ENCODE results near the gene PGAM2. TPM values are rescaled to one million over a fixed set of nuclear protein-coding genes. Genes with fewer than 3 reads are reported as not detected.

Gene PGAM2
- total and polyA plus RNA-seq, 2 of the 13 experiments (the other 11 are each of a cell fraction or from before 2014, with no cell fraction given) = 0.22 TPM; not detected in 1

GRCh38 chr7:44066111-44066460 is 719 bp upstream of the PGAM2 start:
- no peak overlapping the region for H3K27ac ChIP-seq (ENCODE audit: extremely low read length, insufficient read depth, low read length)
- H3K27me3 ChIP-seq (ENCODE audit: control insufficient read depth in 1 of 2, insufficient read depth in 2 of 2, low read length in 2 of 2) = no peaks in the 10 kb centered on the region
- H3K36me3 ChIP-seq (replicated peaks in 1 of 2; ENCODE audit: control insufficient read depth in 1 of 2, insufficient read depth in 2 of 2, low read length in 2 of 2) = peaks cover 2 to 4% of the 10 kb centered on the region in 2 experiments; a peak in 2 of 5 replicates
- no peak overlapping the region for H2AFZ ChIP-seq (ENCODE audit: low read length)
- no peak overlapping the region for H3K4me2 ChIP-seq (ENCODE audit: low read depth, low read length)
- TF ChIP-seq POLR2G (IDR thresholded peaks at IDR 0.05; ENCODE audit: low read depth, low read length) (peak; percentile 14; the same call in 1 of the 2 replicates), CHD2 (IDR thresholded peaks at IDR 0.05; ENCODE audit: low read depth, low read length) (no peak), POLR2A (IDR thresholded peaks at IDR 0.05; ENCODE audit: insufficient read depth in 1 of 2, low read depth in 2 of 2, low read length in 2 of 2) (peak in 1 of 2 experiments; percentile 11; a peak in 1 of 4 replicates)
- ATAC-seq (no peak), DNase-seq (ENCODE audit: low spot score) (no peak), FAIRE-seq (no peak)
- H3K79me2 ChIP-seq (ENCODE audit: insufficient read depth, low read length) = no peaks in the 10 kb centered on the region
- H3K9ac ChIP-seq (ENCODE audit: insufficient read depth, low read depth, low read length) = no peak overlapping the region
- H3K9me3 ChIP-seq (ENCODE audit: low read length) = no peaks in the 10 kb centered on the region
- WGBS (ENCODE audit: low lambda C conversion rate) = 92% methylated on average over 5 of the region's 6 CpGs
- ChIA-PET POLR2A (interaction anchor here (1.2 kb wide), 1 partner anchor 22 kb away, joined by 3 read pairs; the partner anchor contains the start of gene DBNL), CTCF (ENCODE audit: low intra/inter-chr PET ratio, low total read pairs) (no interaction called here)
- BruUV-seq (replicated peaks) = no TSS peak
- peaks cover 68% of the 10 kb centered on the region for H3K4me1 ChIP-seq (ENCODE audit: insufficient read depth, low read length)
- intact Hi-C loops (cut with micrococcal nuclease; ENCODE audit: unreplicated experiment) (no loop called here), in situ Hi-C loops (cut with HindIII; ENCODE audit: extremely low pct_ligation_motif_present, low pct_unique_long_range_greater_than_20kb) (no loop called here)
- H4K20me1 ChIP-seq (ENCODE audit: insufficient read depth, low read length) = no peaks in the 10 kb centered on the region
- H3K4me3 ChIP-seq (replicated peaks in 1 of 3; ENCODE audit: insufficient read depth in 1 of 3, low read depth in 2 of 3, low read length in 3 of 3) = no peak overlapping the region

- Histone ChIP-seq H3K79me2 (ENCODE audit: insufficient read depth, low read length) (no peaks in the 10 kb centered on the region), H3K9ac (ENCODE audit: insufficient read depth, low read depth, low read length) (no peak overlapping the region), H4K20me1 (ENCODE audit: insufficient read depth, low read length) (no peaks in the 10 kb centered on the region), H3K4me3 (replicated peaks in 1 of 3; ENCODE audit: insufficient read depth in 1 of 3, low read depth in 2 of 3, low read length in 3 of 3) (no peak overlapping the region), H3K9me3 (ENCODE audit: low read length) (no peaks in the 10 kb centered on the region), H3K4me1 (ENCODE audit: insufficient read depth, low read length) (peaks cover 65% of the 10 kb centered on the region), H2AFZ (ENCODE audit: low read length) (no peak overlapping the region), H3K27me3 (ENCODE audit: control insufficient read depth in 1 of 2, insufficient read depth in 2 of 2, low read length in 2 of 2) (no peaks in the 10 kb centered on the region), H3K27ac (ENCODE audit: extremely low read length, insufficient read depth, low read length) (no peak overlapping the region), H3K36me3 (replicated peaks in 1 of 2; ENCODE audit: control insufficient read depth in 1 of 2, insufficient read depth in 2 of 2, low read length in 2 of 2) (peaks cover 8 to 13% of the 10 kb centered on the region in 2 experiments; a peak in 3 of 5 replicates), H3K4me2 (ENCODE audit: low read depth, low read length) (no peak overlapping the region)
- ATAC-seq (peak; percentile 6), FAIRE-seq (no peak), DNase-seq (ENCODE audit: low spot score) (no peak)
- intact Hi-C loops (cut with micrococcal nuclease; ENCODE audit: unreplicated experiment) (no loop called here), in situ Hi-C loops (cut with HindIII; ENCODE audit: extremely low pct_ligation_motif_present, low pct_unique_long_range_greater_than_20kb) (no loop called here)
- CTCF ChIA-PET (ENCODE audit: low intra/inter-chr PET ratio, low total read pairs) = no interaction called here
- POLR2A ChIA-PET = interaction anchor here (1.2 kb wide), 1 partner anchor 20 kb away, joined by 3 read pairs; the partner anchor contains the start of gene DBNL
- no TSS peak for BruUV-seq (replicated peaks)
- 62% methylated on average over 16 of the region's 33 CpGs for WGBS (ENCODE audit: low lambda C conversion rate)
- TF ChIP-seq ZNF687 (CRISPR knock-in tag; IDR thresholded peaks at IDR 0.05) (peak; percentile 20; the same call in 1 of the 2 replicates), RNF219 (CRISPR knock-in tag; IDR thresholded peaks at IDR 0.05) (no peak), POLR2A (IDR thresholded peaks at IDR 0.05; ENCODE audit: insufficient read depth in 1 of 2, low read depth in 2 of 2, low read length in 2 of 2) (0 out of 4 replicates have a peak, but pooled peaks of 1 of the 2 experiments have one; percentile 26), ISX (CRISPR knock-in tag; conservative IDR thresholded peaks at IDR 0.05) (no peak), RBM22 (optimal IDR thresholded peaks at IDR 0.05; ENCODE audit: low read length) (peak; percentile 50), ZFX (CRISPR knock-in tag; IDR thresholded peaks at IDR 0.05; ENCODE audit: low read depth) (peak; percentile 8; the same call in 1 of the 2 replicates), AGO1 (IDR thresholded peaks at IDR 0.05; ENCODE audit: low read depth, low read length, poor library complexity, severe bottlenecking) (peak; percentile 95), REPIN1 (CRISPR knock-in tag; IDR thresholded peaks at IDR 0.05; ENCODE audit: borderline replicate concordance, low read depth) (0 out of 2 replicates have a peak, but pooled peaks have one; percentile 30)
Observed at GRCh38 chr7:44064791-44065430, 456 bp downstream of the PGAM2 start.

Measured in HepG2 (cell line).